GM12891 (cell line): Measurements from ENCODE around the gene TCEAL1. TPM values are rescaled to one million over a fixed set of nuclear protein-coding genes. Genes with fewer than 3 reads are reported as not detected.
"Not testable (repeated sequence)": the region's sequence is repeated elsewhere in the genome, so short reads cannot be mapped to it uniquely, and the experiment has no call there.

Source experiments
- DNase-seq: peaks from one replicate; pipeline ENCODE4 v3.0.0; 2011; ENCODE audit warnings: low spot score; ENCODE audit not compliant: insufficient read length
- FAIRE-seq: peaks from 2 replicates; lab custom pipeline; 2011; peaks lifted over from hg19 to GRCh38; lab: Jason Lieb, UNC
- PAX5 ChIP-seq: IDR thresholded peaks from 2 replicates; pipeline ENCODE4 v1.6.1; 2011; ENCODE audit warnings: low read length, moderate library complexity, mild to moderate bottlenecking; ENCODE audit not compliant: insufficient read depth, severe bottlenecking
- POLR2A ChIP-seq: IDR thresholded peaks from 2 replicates; pipeline ENCODE4 v1.6.1; 2011; ENCODE audit warnings: low read depth, low read length, control low read depth
- POLR2AphosphoS5 ChIP-seq: IDR thresholded peaks from 2 replicates; pipeline ENCODE4 v1.6.1; 2011; ENCODE audit warnings: low read depth, low read length, control low read depth
- POU2F2 ChIP-seq: IDR thresholded peaks from 2 replicates; pipeline ENCODE4 v1.6.1; 2011; ENCODE audit warnings: low read depth, mild to moderate bottlenecking, control low read depth, low read length, moderate library complexity
- SPI1 ChIP-seq: IDR thresholded peaks from 2 replicates; pipeline ENCODE4 v1.6.1; 2011; ENCODE audit warnings: low read depth, low read length, control low read depth
- TAF1 ChIP-seq: IDR thresholded peaks from 2 replicates; pipeline ENCODE4 v1.6.1; 2011; ENCODE audit warnings: low read depth, low read length, control low read depth
- polyA plus RNA-seq: library from polyadenylated mRNA; unstranded; fragments of >200 nt; gene quantifications from one replicate; pipeline ENCODE4 v1.2.1, GENCODE V29; 2012; ENCODE audit warnings: low read depth, missing spikeins, inconsistent platforms; ENCODE audit not compliant: missing spikeins

Gene TCEAL1, protein sequence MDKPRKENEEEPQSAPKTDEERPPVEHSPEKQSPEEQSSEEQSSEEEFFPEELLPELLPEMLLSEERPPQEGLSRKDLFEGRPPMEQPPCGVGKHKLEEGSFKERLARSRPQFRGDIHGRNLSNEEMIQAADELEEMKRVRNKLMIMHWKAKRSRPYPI
- polyA plus RNA-seq, result 10.5 TPM

DNA sequence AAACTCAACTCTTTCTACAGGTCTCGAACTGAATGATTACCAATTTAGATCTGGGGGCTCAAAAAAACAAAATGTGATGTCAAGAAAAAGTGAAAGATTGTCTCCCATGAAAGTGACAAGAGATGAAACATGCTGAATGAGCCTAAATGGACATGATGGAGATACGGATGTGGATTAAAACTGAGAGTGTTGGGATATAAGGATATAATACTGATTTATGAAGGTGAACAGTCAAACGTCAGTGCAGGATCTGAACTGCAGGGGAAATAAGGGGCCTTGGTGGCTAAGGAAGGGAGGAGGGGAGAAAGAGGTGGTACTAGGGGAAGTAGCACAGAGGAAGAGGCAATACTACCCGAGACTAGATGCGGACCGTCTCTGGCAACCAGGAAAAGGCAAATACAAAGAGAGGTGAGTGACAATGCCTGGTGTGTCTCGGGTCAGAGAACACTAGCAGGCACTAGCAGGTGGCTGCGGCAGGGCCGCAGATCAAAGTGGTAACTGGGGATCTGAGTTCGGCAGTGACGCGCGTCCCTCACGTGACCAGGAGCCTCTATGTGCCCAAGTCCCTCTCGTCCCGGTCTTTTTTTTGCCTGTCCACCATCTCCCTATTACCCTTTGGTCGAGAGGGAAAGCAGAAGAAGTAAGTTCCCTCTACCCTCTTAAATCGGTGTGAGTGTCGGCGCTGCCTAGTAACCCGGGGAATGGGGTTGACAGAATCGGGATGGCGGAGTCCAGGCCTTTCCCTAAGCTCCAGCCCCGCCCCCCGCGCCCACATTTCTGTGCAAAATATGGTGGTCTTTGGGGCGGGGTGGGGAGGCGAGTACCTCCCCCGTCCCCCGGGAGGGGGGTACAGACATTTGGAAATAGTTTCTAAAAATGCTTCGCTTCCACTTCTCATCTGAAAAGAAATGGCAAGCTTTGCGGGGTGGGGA, at the start of gene TCEAL1:
Gene TCEAL1, plus strand, starts transcription at position 590 of the 932 bp plus-strand sequence. CDS start 942 bp downstream, outside the sequence.
- TF ChIP-seq SPI1 (no peak), POLR2AphosphoS5 (0 out of 2 replicates have a peak, but pooled peaks have one; percentile 3), POLR2A (peak; percentile 67), PAX5 (no peak)
- DNase-seq, result no peak
- FAIRE-seq, result peak; percentile 86

DNA sequence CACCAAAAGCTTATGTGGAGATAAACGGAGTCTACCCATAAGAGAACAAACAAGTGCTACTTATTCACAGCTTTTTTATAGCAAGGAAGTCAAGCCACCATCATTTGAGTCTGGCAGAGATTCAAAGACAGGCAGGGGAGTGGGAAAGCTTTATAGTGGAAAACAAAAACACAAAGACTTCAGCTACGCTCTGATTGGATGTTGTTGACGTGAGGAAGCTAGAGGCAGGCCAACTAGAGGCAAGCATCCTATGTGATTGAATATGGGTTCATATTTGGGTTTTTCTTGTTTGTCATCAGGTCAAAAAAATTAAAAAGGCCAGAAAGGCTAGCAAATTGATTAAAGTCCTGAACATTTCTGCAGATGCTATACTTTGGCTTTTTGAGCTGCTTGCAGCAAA, 44.2 kb upstream of the TCEAL1 start:
- DNase-seq, result no peak
- no peak for FAIRE-seq
- TF ChIP-seq TAF1, result no peak
- TF ChIP-seq POU2F2, result no peak
- no peak for TF ChIP-seq POLR2AphosphoS5
- no peak for TF ChIP-seq POLR2A
- no peak for TF ChIP-seq SPI1

DNA sequence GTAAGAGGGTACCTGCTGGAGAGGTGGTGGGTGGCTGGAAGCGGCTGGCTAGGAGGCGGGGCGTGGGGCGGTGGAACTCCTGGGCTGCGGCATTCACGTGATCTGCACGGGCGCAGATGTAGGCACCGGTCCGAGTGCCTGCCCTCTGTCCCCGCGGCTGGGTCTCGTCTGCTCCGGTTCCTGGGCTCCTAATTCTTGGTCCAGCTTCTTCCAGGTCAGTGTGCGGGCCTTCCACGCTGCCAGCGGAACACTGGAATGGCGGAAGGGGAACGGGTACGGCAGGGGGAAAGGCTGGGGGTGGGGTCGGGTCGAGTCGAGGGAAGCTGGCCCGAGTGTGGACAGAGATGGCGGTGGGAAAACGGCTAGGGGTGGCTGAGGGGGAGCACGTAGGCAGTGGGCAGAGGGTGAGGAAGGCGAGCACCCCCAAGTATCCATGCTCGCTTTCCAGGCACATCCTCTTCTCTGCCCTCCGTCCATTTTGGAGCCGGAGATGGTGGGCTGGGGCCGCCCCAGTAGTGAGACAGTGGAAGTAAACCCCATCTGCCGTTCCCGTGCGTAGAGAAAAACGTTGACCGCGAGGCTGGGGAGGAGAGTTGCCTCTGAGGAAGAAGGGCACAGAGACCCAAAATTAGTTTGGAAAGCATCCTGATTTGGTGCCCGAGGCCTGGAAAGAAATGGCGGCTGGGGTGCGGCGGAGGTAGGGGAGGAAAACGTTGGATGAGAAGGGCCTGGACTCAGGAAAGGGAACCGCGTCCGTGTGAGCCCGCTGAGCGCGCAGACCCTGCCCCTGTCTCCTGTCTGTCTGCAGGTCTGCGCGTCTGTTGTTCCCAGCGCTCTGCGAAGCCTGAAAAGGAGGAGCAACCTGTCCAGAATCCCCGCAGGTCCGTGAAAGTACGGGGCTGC, 43.1 kb upstream of the TCEAL1 start, which contains the start of gene TCEAL4:
Gene TCEAL4, plus strand, starts transcription at position 105 of the 903 bp plus-strand sequence. CDS start 1,161 bp downstream, outside the sequence.
- TF ChIP-seq SPI1 (no peak), TAF1 (no peak), POU2F2 (no peak), POLR2AphosphoS5 (no peak), POLR2A (no peak), PAX5 (no peak)
- DNase-seq, result no peak
- FAIRE-seq, result peak; percentile 87

DNA sequence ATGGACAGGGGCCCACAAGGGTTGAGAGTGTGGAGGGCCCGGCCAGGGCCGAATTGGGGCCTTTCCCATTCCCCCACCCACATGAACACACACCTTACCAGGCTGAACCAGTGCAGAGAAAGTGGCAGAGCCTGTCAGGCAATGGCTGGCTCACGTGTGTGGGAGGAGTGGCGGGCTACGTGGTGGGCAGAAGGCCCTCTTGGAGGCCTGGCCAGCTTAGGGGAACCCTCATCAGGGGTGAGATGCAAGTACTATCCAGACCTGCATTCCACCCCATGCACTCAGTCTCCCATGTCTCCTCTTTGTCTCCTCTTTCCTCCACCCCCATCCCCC, 42.5 kb upstream of the TCEAL1 start:
- no peak for DNase-seq
- TF ChIP-seq SPI1, result no peak
- TF ChIP-seq TAF1, result no peak
- no peak for FAIRE-seq

GRCh38 chrX:103586659-103587058, 42.1 kb upstream of the TCEAL1 start:
- no peak for FAIRE-seq
- TF ChIP-seq POLR2A, result no peak
- no peak for TF ChIP-seq SPI1
- no peak for TF ChIP-seq POLR2AphosphoS5
- no peak for TF ChIP-seq PAX5
- TF ChIP-seq TAF1, result no peak
- TF ChIP-seq POU2F2, result no peak

GRCh38 chrX:103592295-103592694, 36.5 kb upstream of the TCEAL1 start:
- not testable (repeated sequence) for DNase-seq, FAIRE-seq

More at GRCh38 chrX:103586659-103587058, 42.1 kb upstream of the TCEAL1 start:
- DNase-seq, result no peak

GRCh38 chrX:103595202-103595601, 33.6 kb upstream of the TCEAL1 start:
- FAIRE-seq, DNase-seq: not testable (repeated sequence)

DNA sequence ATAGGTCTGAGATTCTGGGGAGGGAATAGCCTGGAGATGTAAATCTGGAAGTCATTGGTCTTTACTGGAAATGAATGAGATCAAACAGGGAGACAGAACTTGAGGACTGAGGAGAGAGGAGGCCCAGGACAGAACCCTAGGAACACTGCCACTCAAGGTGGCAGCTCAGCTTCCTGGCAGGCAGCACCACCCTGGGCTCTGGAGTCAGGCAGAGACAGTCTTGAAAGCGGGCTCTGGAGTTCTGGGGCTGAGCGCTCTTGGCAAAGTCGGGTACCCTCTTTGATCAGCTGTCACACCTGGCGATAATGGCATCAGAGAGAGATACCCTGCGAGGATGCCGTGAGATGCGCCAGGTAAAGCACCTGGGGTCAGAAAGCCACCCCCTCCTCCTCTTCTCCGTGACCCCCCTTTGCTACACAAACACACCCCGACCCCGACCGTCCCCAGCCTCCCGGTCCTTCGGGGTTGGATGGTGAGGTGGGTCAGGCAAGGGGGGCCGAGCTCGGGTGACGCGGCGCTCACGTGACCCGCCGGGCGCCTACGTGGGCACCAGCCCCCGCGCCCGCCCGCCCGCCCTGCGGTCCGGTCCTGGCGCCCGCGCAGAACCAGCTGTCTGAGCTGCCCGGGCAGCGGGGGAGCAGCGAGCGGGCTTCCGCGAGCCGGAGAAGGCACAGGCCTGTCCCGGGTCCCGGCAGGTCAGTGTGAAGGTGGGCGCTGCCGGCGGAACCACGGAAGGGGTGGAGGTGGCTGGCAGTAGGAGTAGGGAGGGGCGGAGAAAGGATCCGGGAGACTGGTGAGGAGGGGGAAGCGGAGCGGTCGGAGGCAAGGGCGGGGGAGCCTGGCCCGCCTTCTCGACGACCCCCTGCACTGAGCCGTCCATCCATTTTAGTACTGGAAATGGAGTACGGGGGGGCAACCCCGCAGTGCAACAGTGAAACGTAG, 21.1 kb upstream of the TCEAL1 start, which contains the start of gene TCEAL3:
Gene TCEAL3, plus strand, starts transcription at position 600 of the 942 bp plus-strand sequence. CDS start 1,102 bp downstream, outside the sequence.
- FAIRE-seq (peak; percentile 52), DNase-seq (no peak)
- TF ChIP-seq TAF1 (no peak), PAX5 (no peak), POLR2A (no peak), SPI1 (no peak), POU2F2 (no peak), POLR2AphosphoS5 (no peak)

GRCh38 chrX:103608306-103608963, 20.3 kb upstream of the TCEAL1 start:
- DNase-seq (no peak), FAIRE-seq (no peak)

More at GRCh38 chrX:103608306-103608963, 20.3 kb upstream of the TCEAL1 start:
- TF ChIP-seq POLR2A (no peak), SPI1 (no peak), TAF1 (no peak), POLR2AphosphoS5 (no peak), POU2F2 (no peak), PAX5 (no peak)
